Body of pancreas (tissue), 4 donors: ENCODE results near the gene NBEA. TPM values are rescaled to one million over a fixed set of nuclear protein-coding genes. Genes with fewer than 3 reads are reported as not detected.

ENCODE experiments used
- ATAC-seq: fragments of 150-250 bp; one replicate; pipeline ENCODE4 v1.9.1; 2016
- DNase-seq, 4 donors: peaks; one replicate each; pipeline ENCODE4 v3.0.0-alpha.2; 2019
- H3K27ac ChIP-seq, 4 donors: fragments of 200-600 bp; sonication (generic); 1 replicate in 3 of 4; 2 replicates in 1 of 4; pipeline versions ENCODE4 v1.5.1 to v1.6.1; 2016 to 2019; ENCODE audit warnings: mild to moderate bottlenecking in 1 of 4, mixed read lengths in 1 of 4, moderate library complexity in 1 of 4
- H3K27me3 ChIP-seq, 2 donors: fragments of 200-600 bp; sonication (generic); one replicate each; pipeline ENCODE4 v1.6.0; 2016; ENCODE audit warnings: mild to moderate bottlenecking in 1 of 2
- H3K36me3 ChIP-seq, 2 donors: fragments of 200-600 bp; sonication (generic); replicated peaks in 1 of 2; 2 replicates each; pipeline ENCODE4 v1.5.1; 2016; ENCODE audit warnings: low read depth in 2 of 2; ENCODE audit not compliant: insufficient read depth in 1 of 2
- H3K4me1 ChIP-seq: fragments of 200-600 bp; sonication (generic); one replicate; pipeline ENCODE4 v1.6.0; 2016
- H3K4me3 ChIP-seq, 2 donors: fragments of 200-600 bp; sonication (generic); 1 replicate in 1 of 2; 2 replicates in 1 of 2; pipeline ENCODE4 v1.5.1; 2016 to 2019
- H3K9me3 ChIP-seq, 3 donors: fragments of 200-600 bp; sonication (generic); 1 replicate in 2 of 3; 2 replicates in 1 of 3; pipeline ENCODE4 v1.5.1; 2016
- CTCF ChIP-seq, 7 experiments: fragments of 450-650 bp in 4 of 7; fragments of 200-600 bp in 3 of 7; sonication (generic) in 3 of 7; IDR thresholded peaks; one replicate each; pipeline ENCODE4 v1.5.1; 2016 to 2019; ENCODE audit warnings: antibody characterized with exemption in 7 of 7
- POLR2A ChIP-seq, 3 donors: fragments of 450-650 bp; IDR thresholded peaks; one replicate each; pipeline ENCODE4 v1.6.1; 2016; ENCODE audit warnings: antibody characterized with exemption in 3 of 3, mild to moderate bottlenecking in 2 of 3
- WGBS, 2 donors: methylation state at CpG; one replicate each; pipeline ENCODE4 v1.1.5; 2017; 5-methylcytosine and 5-hydroxymethylcytosine counted together
- intact Hi-C: fragments of 100-400 bp; cut with DNase I; formaldehyde crosslinking; loops from one replicate; pipeline ENCODE4 v1.15.1; 2023
- total RNA-seq, 2 donors: library from RNA; depleted of rRNA; stranded (reverse); fragments of >200 nt; gene quantifications; one replicate each; pipeline ENCODE4 v1.1.0, GENCODE V29; 2016

Gene NBEA
- total RNA-seq, 2 donors from 2014 or later = 9.6 to 19.1 TPM

- Histone ChIP-seq H3K27me3 (no peaks in the 10 kb centered on the region), H3K9me3 (no peaks in the 10 kb centered on the region), H3K4me1 (no peaks in the 10 kb centered on the region), H3K36me3 (no peaks in the 10 kb centered on the region), H3K4me3 (no peak overlapping the region), H3K27ac (no peak overlapping the region)
- ATAC-seq (no peak), DNase-seq (no peak)
- TF ChIP-seq CTCF (IDR thresholded peaks at IDR 0.05) (no peak), POLR2A (IDR thresholded peaks at IDR 0.05) (no peak)
- intact Hi-C loops = no loop called here
Measured at GRCh38 chr13:35473206-35473775, 531.2 kb downstream of the NBEA start.

GRCh38 chr13:35473802-35474201 is 531.7 kb downstream of the NBEA start:
- intact Hi-C loops = no loop called here
- Histone ChIP-seq H3K27me3 (no peaks in the 10 kb centered on the region), H3K36me3 (no peaks in the 10 kb centered on the region), H3K4me3 (no peak overlapping the region), H3K27ac (no peak overlapping the region), H3K4me1 (no peaks in the 10 kb centered on the region), H3K9me3 (no peaks in the 10 kb centered on the region)
- TF ChIP-seq POLR2A (IDR thresholded peaks at IDR 0.05) (no peak), CTCF (IDR thresholded peaks at IDR 0.05) (no peak)
- no peak for ATAC-seq
- 72 to 75% methylated on average over 2 of the region's 2 CpGs for WGBS, 2 donors
- no peak for DNase-seq

- TF ChIP-seq POLR2A (IDR thresholded peaks at IDR 0.05) (no peak), CTCF (IDR thresholded peaks at IDR 0.05) (no peak)
- no peaks in the 10 kb centered on the region for H3K36me3 ChIP-seq
- no peak for ATAC-seq
- H3K27ac ChIP-seq = no peak overlapping the region
- no peaks in the 10 kb centered on the region for H3K27me3 ChIP-seq
- no peak for DNase-seq
- H3K9me3 ChIP-seq = no peaks in the 10 kb centered on the region
- 59 to 76% methylated on average over 17 of the region's 17 CpGs for WGBS, 2 donors
- intact Hi-C loops = no loop called here
- no peak overlapping the region for H3K4me3 ChIP-seq
- H3K4me1 ChIP-seq = no peaks in the 10 kb centered on the region
Measured at GRCh38 chr13:35474496-35475211, 532.6 kb downstream of the NBEA start.

- Histone ChIP-seq H3K36me3 (no peaks in the 10 kb centered on the region), H3K4me1 (no peaks in the 10 kb centered on the region), H3K27ac (no peak overlapping the region), H3K27me3 (no peaks in the 10 kb centered on the region), H3K4me3 (no peak overlapping the region), H3K9me3 (no peaks in the 10 kb centered on the region)
- ATAC-seq (no peak), DNase-seq (no peak)
- WGBS, 2 donors = 58 to 80% methylated on average over 39 to 47 of the region's 47 CpGs
- TF ChIP-seq POLR2A (IDR thresholded peaks at IDR 0.05) (no peak), CTCF (IDR thresholded peaks at IDR 0.05) (no peak)
- intact Hi-C loops = no loop called here
Measured at GRCh38 chr13:35475212-35475959, 533.3 kb downstream of the NBEA start.
